ENCODE measurements around the gene KCNQ1.

The KCNQ1 gene

DNA sequence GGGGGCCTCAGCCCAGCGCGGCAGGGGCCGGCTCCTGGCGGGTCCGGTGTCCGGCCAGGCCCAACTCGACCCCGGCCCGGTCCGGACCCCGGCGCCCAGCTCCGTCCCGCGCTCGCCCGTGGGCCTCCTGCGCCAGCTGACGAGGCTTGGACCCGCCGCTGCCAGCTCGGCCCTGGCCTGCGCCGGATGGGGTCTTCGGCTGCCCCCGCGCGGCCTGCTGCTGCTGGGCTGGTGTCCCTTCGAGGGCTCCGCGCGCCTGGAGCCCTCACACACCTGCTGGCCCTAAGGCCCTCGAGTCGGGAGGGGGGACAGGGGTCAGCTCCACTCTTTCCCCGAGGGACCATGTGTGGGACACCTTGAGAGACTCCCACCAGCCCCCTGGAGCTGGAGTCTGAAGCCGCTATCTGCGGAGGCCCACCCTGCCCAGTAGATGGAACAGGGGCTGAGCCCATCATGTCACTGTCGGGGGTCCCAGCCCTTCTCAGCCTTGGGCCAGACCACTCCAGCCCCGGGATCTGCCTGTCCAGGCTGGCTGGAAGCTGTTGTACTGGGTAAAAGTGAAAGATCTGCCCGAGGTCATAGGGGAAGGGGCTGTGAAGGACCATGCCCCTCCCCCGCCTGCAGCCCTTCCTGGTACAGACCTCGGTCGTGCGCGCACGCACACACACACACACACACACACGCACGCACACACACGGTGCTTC is 441.5 kb downstream of the KCNQ1 start:
- Histone ChIP-seq H3K9me3 (ENCODE audit: insufficient read depth, low read depth, low read length) (no peaks in the 10 kb centered on the region), H3K9me2 (replicated peaks; ENCODE audit: low read depth, low read length) (no peaks in the 10 kb centered on the region), H4K20me1 (ENCODE audit: insufficient read depth, low read length, poor library complexity, severe bottlenecking) (no peaks in the 10 kb centered on the region), H3K79me2 (ENCODE audit: insufficient read depth, low read length) (no peaks in the 10 kb centered on the region), H3K27me3 (ENCODE audit: insufficient read depth, low read length, poor library complexity, severe bottlenecking) (no peaks in the 10 kb centered on the region), H3F3A (ENCODE audit: low read depth) (no peaks in the 10 kb centered on the region), H3K4me2 (ENCODE audit: low read depth, low read length, poor library complexity, severe bottlenecking) (no peak overlapping the region), H3K4me1 (ENCODE audit: insufficient read depth, low read length, poor library complexity, severe bottlenecking) (peaks cover 47% of the 10 kb centered on the region), H2AFZ (ENCODE audit: low read length) (no peak overlapping the region), H3K36me3 (ENCODE audit: insufficient read depth, low read length) (no peaks in the 10 kb centered on the region), H3K9ac (ENCODE audit: low read depth, low read length, poor library complexity, severe bottlenecking) (no peak overlapping the region), H3K4me3 (ENCODE audit: low read length, poor library complexity, severe bottlenecking) (no peak overlapping the region)
- TF ChIP-seq, protein P1, sequence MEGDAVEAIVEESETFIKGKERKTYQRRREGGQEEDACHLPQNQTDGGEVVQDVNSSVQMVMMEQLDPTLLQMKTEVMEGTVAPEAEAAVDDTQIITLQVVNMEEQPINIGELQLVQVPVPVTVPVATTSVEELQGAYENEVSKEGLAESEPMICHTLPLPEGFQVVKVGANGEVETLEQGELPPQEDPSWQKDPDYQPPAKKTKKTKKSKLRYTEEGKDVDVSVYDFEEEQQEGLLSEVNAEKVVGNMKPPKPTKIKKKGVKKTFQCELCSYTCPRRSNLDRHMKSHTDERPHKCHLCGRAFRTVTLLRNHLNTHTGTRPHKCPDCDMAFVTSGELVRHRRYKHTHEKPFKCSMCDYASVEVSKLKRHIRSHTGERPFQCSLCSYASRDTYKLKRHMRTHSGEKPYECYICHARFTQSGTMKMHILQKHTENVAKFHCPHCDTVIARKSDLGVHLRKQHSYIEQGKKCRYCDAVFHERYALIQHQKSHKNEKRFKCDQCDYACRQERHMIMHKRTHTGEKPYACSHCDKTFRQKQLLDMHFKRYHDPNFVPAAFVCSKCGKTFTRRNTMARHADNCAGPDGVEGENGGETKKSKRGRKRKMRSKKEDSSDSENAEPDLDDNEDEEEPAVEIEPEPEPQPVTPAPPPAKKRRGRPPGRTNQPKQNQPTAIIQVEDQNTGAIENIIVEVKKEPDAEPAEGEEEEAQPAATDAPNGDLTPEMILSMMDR (conservative IDR thresholded peaks at IDR 0.05; ENCODE audit: low read length), result no peak
- no peak for TF ChIP-seq EZH2phosphoT487 (IDR thresholded peaks at IDR 0.05; ENCODE audit: borderline replicate concordance)

DNA sequence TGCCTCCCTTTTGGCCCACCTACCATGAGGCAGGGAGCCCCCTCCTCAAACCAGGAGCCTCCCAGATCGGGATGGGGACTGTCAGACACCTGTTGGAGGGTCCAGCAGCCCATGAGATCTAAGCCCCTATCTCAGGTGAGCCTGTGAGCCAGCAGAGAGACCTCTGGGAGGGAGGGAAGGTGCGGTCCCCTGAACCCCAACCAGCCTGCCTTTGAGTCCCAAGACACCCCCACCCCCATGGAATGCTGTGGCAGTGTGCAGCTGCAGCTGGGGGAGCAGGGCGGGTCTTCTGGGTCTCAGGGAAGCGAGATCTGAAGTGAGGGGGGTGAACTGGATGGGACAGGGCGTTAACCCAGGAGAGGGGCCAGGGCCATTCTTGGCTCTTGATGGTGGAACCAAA is 442.1 kb downstream of the KCNQ1 start:
- H3F3A ChIP-seq (ENCODE audit: low read depth), result no peaks in the 10 kb centered on the region
- no peaks in the 10 kb centered on the region for H3K9me3 ChIP-seq (ENCODE audit: insufficient read depth, low read depth, low read length)
- H2AFZ ChIP-seq (ENCODE audit: low read length), result no peak overlapping the region
- no peak for TF ChIP-seq EZH2phosphoT487 (IDR thresholded peaks at IDR 0.05; ENCODE audit: borderline replicate concordance)
- TF ChIP-seq, protein P1 (conservative IDR thresholded peaks at IDR 0.05; ENCODE audit: low read length), result no peak
- H4K20me1 ChIP-seq (ENCODE audit: insufficient read depth, low read length, poor library complexity, severe bottlenecking), result no peaks in the 10 kb centered on the region
- no peaks in the 10 kb centered on the region for H3K27me3 ChIP-seq (ENCODE audit: insufficient read depth, low read length, poor library complexity, severe bottlenecking)
- H3K36me3 ChIP-seq (ENCODE audit: insufficient read depth, low read length), result no peaks in the 10 kb centered on the region
- no peak overlapping the region for H3K4me3 ChIP-seq (ENCODE audit: low read length, poor library complexity, severe bottlenecking)
- no peak overlapping the region for H3K4me2 ChIP-seq (ENCODE audit: low read depth, low read length, poor library complexity, severe bottlenecking)
- H3K9me2 ChIP-seq (replicated peaks; ENCODE audit: low read depth, low read length), result no peaks in the 10 kb centered on the region
- H3K79me2 ChIP-seq (ENCODE audit: insufficient read depth, low read length), result no peaks in the 10 kb centered on the region
- peak overlapping the region; percentile 34 for H3K9ac ChIP-seq (ENCODE audit: low read depth, low read length, poor library complexity, severe bottlenecking)
- H3K4me1 ChIP-seq (ENCODE audit: insufficient read depth, low read length, poor library complexity, severe bottlenecking), result peaks cover 47% of the 10 kb centered on the region

DNA sequence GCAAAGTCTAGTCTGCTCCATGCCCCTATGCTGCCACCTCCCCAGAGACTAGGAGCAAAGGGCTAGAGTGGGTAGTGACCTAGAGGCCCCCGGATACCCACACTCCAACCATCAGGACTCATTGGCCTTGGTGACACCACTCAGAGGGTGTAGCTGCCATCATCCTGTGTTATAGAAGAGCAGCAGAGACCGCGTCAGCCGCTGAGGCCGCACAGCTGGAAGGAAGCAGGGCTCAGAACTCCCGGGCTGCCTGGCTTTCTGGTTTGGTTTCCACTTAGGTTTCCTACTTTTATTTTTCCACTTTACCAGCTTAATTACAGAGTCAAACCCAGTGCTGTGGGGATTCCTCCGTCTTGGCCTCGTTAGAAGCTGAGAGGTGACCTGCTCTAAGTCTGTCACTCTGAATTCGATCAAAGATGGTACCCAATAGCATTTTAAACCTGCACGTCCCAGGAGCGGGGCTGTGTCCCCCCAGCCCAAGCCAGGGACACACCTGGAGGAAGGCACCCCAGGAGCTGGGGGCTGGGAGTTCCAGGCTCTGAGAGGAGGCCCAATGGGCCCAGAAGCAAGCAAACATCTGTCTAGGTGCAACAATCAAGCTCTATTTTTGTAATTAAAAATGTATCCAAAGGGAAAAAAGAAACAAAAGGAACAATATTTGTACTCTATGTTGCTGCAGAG is 442.8 kb downstream of the KCNQ1 start:
- Histone ChIP-seq H3K4me1 (ENCODE audit: insufficient read depth, low read length, poor library complexity, severe bottlenecking) (peaks cover 41% of the 10 kb centered on the region), H3F3A (ENCODE audit: low read depth) (no peaks in the 10 kb centered on the region), H3K9me3 (ENCODE audit: insufficient read depth, low read depth, low read length) (no peaks in the 10 kb centered on the region), H3K79me2 (ENCODE audit: insufficient read depth, low read length) (no peaks in the 10 kb centered on the region), H4K20me1 (ENCODE audit: insufficient read depth, low read length, poor library complexity, severe bottlenecking) (no peaks in the 10 kb centered on the region), H3K4me2 (ENCODE audit: low read depth, low read length, poor library complexity, severe bottlenecking) (no peak overlapping the region), H3K27me3 (ENCODE audit: insufficient read depth, low read length, poor library complexity, severe bottlenecking) (no peaks in the 10 kb centered on the region), H3K36me3 (ENCODE audit: insufficient read depth, low read length) (no peaks in the 10 kb centered on the region), H2AFZ (ENCODE audit: low read length) (peak overlapping the region; percentile 74; the same call in 1 of the 2 replicates), H3K9ac (ENCODE audit: low read depth, low read length, poor library complexity, severe bottlenecking) (peak overlapping the region; percentile 34), H3K4me3 (ENCODE audit: low read length, poor library complexity, severe bottlenecking) (no peak overlapping the region), H3K9me2 (replicated peaks; ENCODE audit: low read depth, low read length) (no peaks in the 10 kb centered on the region)
- TF ChIP-seq, protein P1 (conservative IDR thresholded peaks at IDR 0.05; ENCODE audit: low read length), result no peak
- TF ChIP-seq EZH2phosphoT487 (IDR thresholded peaks at IDR 0.05; ENCODE audit: borderline replicate concordance), result no peak

Measured in Loucy (cell line).